GM12864 (cell line): ENCODE measurements around the gene KMT2E.

ENCODE experiments used
- DNase-seq: peaks from one replicate; pipeline ENCODE4 v3.0.0-alpha.2; 2011; ENCODE audit warnings: low read depth
- H3K4me3 ChIP-seq: 2 replicates; pipeline ENCODE4 v1.5.1; 2011; ENCODE audit warnings: mild to moderate bottlenecking, low read depth, low read length, control low read depth
- TF ChIP-seq, protein P1 (sequence below): IDR thresholded peaks from 2 replicates; pipeline ENCODE4 v1.5.1; 2011; ENCODE audit warnings: low read depth, mild to moderate bottlenecking, moderate library complexity, low read length, control low read depth, inconsistent platforms; ENCODE audit errors: missing control alignments

KMT2E gene

GRCh38 chr7:105013816-105014692 lies at the start of gene KMT2E:
KMT2E (plus strand) TSS chr7:105014205; CDS start chr7:105040953, 26,748 bp downstream.
- DNase-seq: peak; percentile 48
- peak within 1 kb of the TSS; percentile 98 for H3K4me3 ChIP-seq
- TF ChIP-seq, protein P1, sequence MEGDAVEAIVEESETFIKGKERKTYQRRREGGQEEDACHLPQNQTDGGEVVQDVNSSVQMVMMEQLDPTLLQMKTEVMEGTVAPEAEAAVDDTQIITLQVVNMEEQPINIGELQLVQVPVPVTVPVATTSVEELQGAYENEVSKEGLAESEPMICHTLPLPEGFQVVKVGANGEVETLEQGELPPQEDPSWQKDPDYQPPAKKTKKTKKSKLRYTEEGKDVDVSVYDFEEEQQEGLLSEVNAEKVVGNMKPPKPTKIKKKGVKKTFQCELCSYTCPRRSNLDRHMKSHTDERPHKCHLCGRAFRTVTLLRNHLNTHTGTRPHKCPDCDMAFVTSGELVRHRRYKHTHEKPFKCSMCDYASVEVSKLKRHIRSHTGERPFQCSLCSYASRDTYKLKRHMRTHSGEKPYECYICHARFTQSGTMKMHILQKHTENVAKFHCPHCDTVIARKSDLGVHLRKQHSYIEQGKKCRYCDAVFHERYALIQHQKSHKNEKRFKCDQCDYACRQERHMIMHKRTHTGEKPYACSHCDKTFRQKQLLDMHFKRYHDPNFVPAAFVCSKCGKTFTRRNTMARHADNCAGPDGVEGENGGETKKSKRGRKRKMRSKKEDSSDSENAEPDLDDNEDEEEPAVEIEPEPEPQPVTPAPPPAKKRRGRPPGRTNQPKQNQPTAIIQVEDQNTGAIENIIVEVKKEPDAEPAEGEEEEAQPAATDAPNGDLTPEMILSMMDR: no peak

DNA sequence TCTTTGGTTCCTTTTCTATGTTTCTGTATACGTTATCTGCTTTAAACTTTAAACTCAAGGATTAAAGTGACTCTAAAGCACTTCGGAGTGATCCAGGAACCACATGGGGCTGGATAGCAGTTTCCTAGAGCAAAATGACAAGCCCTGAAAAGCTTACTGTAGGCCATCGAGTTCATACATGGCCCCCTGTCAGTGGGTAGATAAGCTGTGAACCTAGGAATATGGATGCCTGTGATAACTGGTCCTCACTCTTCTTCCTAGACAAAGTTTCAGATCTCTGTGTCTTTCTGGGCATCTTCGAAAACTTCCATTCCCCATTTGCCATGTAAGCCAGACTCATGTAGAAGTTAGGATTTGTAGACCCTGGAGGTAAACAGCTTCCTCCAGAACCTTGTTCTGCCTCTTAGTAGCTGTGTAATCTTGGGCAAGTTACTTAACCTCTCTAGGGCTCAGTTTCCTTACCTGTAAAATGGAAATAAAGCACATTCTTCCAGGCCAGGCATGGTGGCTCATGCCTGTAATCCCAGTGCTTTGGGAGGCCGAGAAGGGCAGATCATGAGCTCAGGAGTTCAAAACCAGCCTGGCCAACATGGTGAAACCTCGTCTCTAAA lies 49.3 kb upstream of the KMT2E start:
- no peak for DNase-seq
- H3K4me3 ChIP-seq: no peak overlapping the region
- TF ChIP-seq, protein P1: no peak

- TF ChIP-seq, protein P1: no peak
- DNase-seq: no peak
These were observed 48.0 kb upstream of the KMT2E start for GRCh38 chr7:104966022-104966421.

GRCh38 chr7:104967088-104967487 lies 46.9 kb upstream of the KMT2E start:
- no peak overlapping the region for H3K4me3 ChIP-seq
- no peak for DNase-seq
- TF ChIP-seq, protein P1: no peak

More at GRCh38 chr7:104966022-104966421, 48.0 kb upstream of the KMT2E start:
- no peak overlapping the region for H3K4me3 ChIP-seq

GRCh38 chr7:104967595-104967994 lies 46.4 kb upstream of the KMT2E start:
- H3K4me3 ChIP-seq: no peak overlapping the region
- TF ChIP-seq, protein P1: no peak
- no peak for DNase-seq

DNA sequence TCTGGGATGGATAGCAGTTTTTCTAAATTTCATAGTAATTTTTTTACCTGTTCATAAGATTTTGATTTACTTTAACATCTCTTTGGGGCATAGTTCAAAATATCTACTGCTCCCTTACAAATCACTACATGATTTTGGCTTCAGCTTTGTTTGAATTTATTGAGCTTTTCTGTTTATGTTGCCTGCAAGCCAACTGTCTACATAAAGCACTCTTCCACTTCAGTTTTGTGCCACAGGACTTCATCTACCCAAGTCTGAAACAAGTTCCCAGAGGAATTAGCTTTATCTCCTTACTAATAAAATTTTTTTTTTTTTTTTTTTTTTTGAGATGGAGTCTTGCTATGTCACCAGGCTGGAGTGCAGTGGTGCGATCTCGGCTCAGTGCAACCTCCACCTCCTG lies 45.4 kb upstream of the KMT2E start:
- no peak overlapping the region for H3K4me3 ChIP-seq
- TF ChIP-seq, protein P1: no peak

More for the DNA sequence above, 45.4 kb upstream of the KMT2E start:
- no peak for DNase-seq
